Measurements from ENCODE around the gene AMPD1. TPM values are rescaled to one million over a fixed set of nuclear protein-coding genes. Genes with fewer than 3 reads are reported as not detected.

AMPD1 gene
- total RNA-seq, 1 donor from 2014 or later, result 40.7 TPM

GRCh38 chr1:114723457-114723856 lies 28.1 kb upstream of the AMPD1 start:
- Histone ChIP-seq H3K4me3 (ENCODE audit: low read length in 3 of 3) (no peak overlapping the region), H3K9me3 (ENCODE audit: control insufficient read depth in 3 of 3, low read length in 3 of 3) (no peaks in the 10 kb centered on the region), H3K27ac (ENCODE audit: low read depth, low read length) (peak overlapping the region; percentile 12), H3K9ac (ENCODE audit: low read depth in 1 of 3, low read length in 3 of 3) (peak overlapping the region in 1 of 3 donors; percentile 5), H3K27me3 (ENCODE audit: control insufficient read depth in 3 of 3, insufficient read depth in 3 of 3, low read length in 3 of 3) (no peaks in the 10 kb centered on the region), H3K36me3 (ENCODE audit: control insufficient read depth in 3 of 3, insufficient read depth in 3 of 3, low read length in 3 of 3) (peaks cover 44 to 90% (median 85%) of the 10 kb centered on the region in 3 donors), H3K4me1 (ENCODE audit: control insufficient read depth in 3 of 3, insufficient read depth in 3 of 3, low read length in 3 of 3) (peaks cover 17 to 29% (median 27%) of the 10 kb centered on the region in 3 donors)

- H3K4me1 ChIP-seq (ENCODE audit: control insufficient read depth in 3 of 3, insufficient read depth in 3 of 3, low read length in 3 of 3), result peaks cover 26 to 46% (median 44%) of the 10 kb centered on the region in 3 donors
- H3K9ac ChIP-seq (ENCODE audit: low read depth in 1 of 3, low read length in 3 of 3), result no peak overlapping the region
- peak overlapping the region; percentile 39 for H3K27ac ChIP-seq (ENCODE audit: low read depth, low read length)
- H3K9me3 ChIP-seq (ENCODE audit: control insufficient read depth in 3 of 3, low read length in 3 of 3), result no peaks in the 10 kb centered on the region
- H3K4me3 ChIP-seq (ENCODE audit: low read length in 3 of 3), result no peak overlapping the region
- no peaks in the 10 kb centered on the region for H3K27me3 ChIP-seq (ENCODE audit: control insufficient read depth in 3 of 3, insufficient read depth in 3 of 3, low read length in 3 of 3)
- peaks cover 39 to 75% (median 73%) of the 10 kb centered on the region in 3 donors for H3K36me3 ChIP-seq (ENCODE audit: control insufficient read depth in 3 of 3, insufficient read depth in 3 of 3, low read length in 3 of 3)
These were observed 25.1 kb upstream of the AMPD1 start for GRCh38 chr1:114720492-114720891.

DNA sequence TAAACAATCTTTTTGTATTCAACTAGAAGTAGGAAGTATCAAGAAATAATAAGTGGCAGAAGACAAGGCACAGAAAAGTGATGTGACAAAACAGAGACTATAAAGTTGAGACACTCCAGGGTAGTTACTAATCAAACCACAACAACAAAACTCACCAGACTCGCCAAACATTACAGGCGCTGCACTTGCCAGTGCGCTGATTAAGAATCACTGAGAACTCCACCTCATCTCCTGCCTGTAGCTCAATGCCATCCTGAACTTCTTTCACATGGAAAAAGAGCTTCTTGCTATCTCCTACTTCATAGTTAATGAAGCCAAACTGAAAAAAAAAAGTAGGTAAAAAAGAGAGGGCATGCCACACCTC lies 24.1 kb upstream of the AMPD1 start:
- Histone ChIP-seq H3K27me3 (ENCODE audit: control insufficient read depth in 3 of 3, insufficient read depth in 3 of 3, low read length in 3 of 3) (no peaks in the 10 kb centered on the region), H3K9me3 (ENCODE audit: control insufficient read depth in 3 of 3, low read length in 3 of 3) (no peaks in the 10 kb centered on the region), H3K36me3 (ENCODE audit: control insufficient read depth in 3 of 3, insufficient read depth in 3 of 3, low read length in 3 of 3) (peaks cover 33 to 64% (median 62%) of the 10 kb centered on the region in 3 donors), H3K9ac (ENCODE audit: low read depth in 1 of 3, low read length in 3 of 3) (no peak overlapping the region), H3K27ac (ENCODE audit: low read depth, low read length) (no peak overlapping the region), H3K4me3 (ENCODE audit: low read length in 3 of 3) (no peak overlapping the region), H3K4me1 (ENCODE audit: control insufficient read depth in 3 of 3, insufficient read depth in 3 of 3, low read length in 3 of 3) (peaks cover 28 to 46% (median 45%) of the 10 kb centered on the region in 3 donors)

DNA sequence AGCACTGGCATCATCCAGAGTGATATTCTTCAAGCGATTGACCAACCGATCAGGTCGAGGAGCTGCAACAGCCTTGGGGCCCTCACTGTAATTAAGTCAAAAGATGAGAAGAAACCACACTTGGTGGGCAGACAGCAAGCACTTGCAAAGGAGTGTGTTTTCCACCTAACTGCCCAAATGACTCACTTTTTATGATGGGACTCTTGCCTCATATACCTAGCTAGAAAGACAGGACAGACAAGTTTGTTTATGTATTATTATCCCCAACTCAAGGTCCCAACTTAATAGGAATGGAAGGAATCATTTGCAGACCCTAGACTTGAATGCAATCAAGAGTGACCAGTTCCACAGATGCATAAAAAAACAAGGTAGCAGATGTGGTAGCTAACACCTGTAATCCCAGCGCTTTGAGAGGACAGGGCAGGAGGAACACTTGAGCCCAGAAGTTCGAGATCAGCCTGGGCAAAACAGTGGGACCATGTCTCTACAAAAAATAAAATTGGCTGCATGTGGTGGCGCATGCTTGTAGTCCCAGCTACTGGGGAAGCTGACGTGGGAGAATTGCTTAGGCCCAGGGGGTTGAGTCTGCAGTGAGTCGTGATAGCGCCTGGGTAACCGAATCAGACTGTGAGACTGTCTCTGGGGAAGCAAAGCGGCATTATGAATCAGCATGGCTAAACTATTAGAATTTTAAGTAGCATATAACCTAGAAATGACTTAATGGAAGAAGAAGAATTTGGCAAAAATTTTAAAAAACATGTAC lies 23.5 kb upstream of the AMPD1 start:
- Histone ChIP-seq H3K27me3 (ENCODE audit: control insufficient read depth in 3 of 3, insufficient read depth in 3 of 3, low read length in 3 of 3) (no peaks in the 10 kb centered on the region), H3K9me3 (ENCODE audit: control insufficient read depth in 3 of 3, low read length in 3 of 3) (no peaks in the 10 kb centered on the region), H3K4me1 (ENCODE audit: control insufficient read depth in 3 of 3, insufficient read depth in 3 of 3, low read length in 3 of 3) (peaks cover 27 to 45% (median 41%) of the 10 kb centered on the region in 3 donors), H3K36me3 (ENCODE audit: control insufficient read depth in 3 of 3, insufficient read depth in 3 of 3, low read length in 3 of 3) (peaks cover 33 to 61% (median 58%) of the 10 kb centered on the region in 3 donors), H3K4me3 (ENCODE audit: low read length in 3 of 3) (no peak overlapping the region), H3K27ac (ENCODE audit: low read depth, low read length) (no peak overlapping the region), H3K9ac (ENCODE audit: low read depth in 1 of 3, low read length in 3 of 3) (no peak overlapping the region)

GRCh38 chr1:114716304-114717170 lies 21.2 kb upstream of the AMPD1 start, which contains the start of gene NRAS:
NRAS (minus strand) TSS chr1:114716771; CDS start chr1:114716160, 611 bp downstream.
- H3K27ac ChIP-seq (ENCODE audit: low read depth, low read length), result peak within 1 kb of the TSS; percentile 93
- H3K9me3 ChIP-seq (ENCODE audit: control insufficient read depth in 3 of 3, low read length in 3 of 3), result no peaks in the 10 kb centered on the region
- H3K36me3 ChIP-seq (ENCODE audit: control insufficient read depth in 3 of 3, insufficient read depth in 3 of 3, low read length in 3 of 3), result peaks cover 26 to 61% (median 51%) of the 10 kb centered on the region in 3 donors
- peaks cover 19 to 32% (median 28%) of the 10 kb centered on the region in 3 donors for H3K4me1 ChIP-seq (ENCODE audit: control insufficient read depth in 3 of 3, insufficient read depth in 3 of 3, low read length in 3 of 3)
- peak within 1 kb of the TSS; percentile 88 to 98 (median 89) for H3K4me3 ChIP-seq (ENCODE audit: low read length in 3 of 3)
- no peaks in the 10 kb centered on the region for H3K27me3 ChIP-seq (ENCODE audit: control insufficient read depth in 3 of 3, insufficient read depth in 3 of 3, low read length in 3 of 3)
- H3K9ac ChIP-seq (ENCODE audit: low read depth in 1 of 3, low read length in 3 of 3), result peak within 1 kb of the TSS; percentile 89 to 97 (median 95)

- H3K27ac ChIP-seq (ENCODE audit: low read depth, low read length), result peak overlapping the region; percentile 93
- no peaks in the 10 kb centered on the region for H3K27me3 ChIP-seq (ENCODE audit: control insufficient read depth in 3 of 3, insufficient read depth in 3 of 3, low read length in 3 of 3)
- peak overlapping the region; percentile 89 to 97 (median 95) for H3K9ac ChIP-seq (ENCODE audit: low read depth in 1 of 3, low read length in 3 of 3)
- H3K9me3 ChIP-seq (ENCODE audit: control insufficient read depth in 3 of 3, low read length in 3 of 3), result no peaks in the 10 kb centered on the region
- H3K4me1 ChIP-seq (ENCODE audit: control insufficient read depth in 3 of 3, insufficient read depth in 3 of 3, low read length in 3 of 3), result peaks cover 13 to 27% (median 22%) of the 10 kb centered on the region in 3 donors
- H3K36me3 ChIP-seq (ENCODE audit: control insufficient read depth in 3 of 3, insufficient read depth in 3 of 3, low read length in 3 of 3), result peaks cover 24 to 58% (median 47%) of the 10 kb centered on the region in 3 donors
- peak overlapping the region; percentile 88 to 98 (median 89) for H3K4me3 ChIP-seq (ENCODE audit: low read length in 3 of 3)
These were observed 20.6 kb upstream of the AMPD1 start for GRCh38 chr1:114715952-114716303.

DNA sequence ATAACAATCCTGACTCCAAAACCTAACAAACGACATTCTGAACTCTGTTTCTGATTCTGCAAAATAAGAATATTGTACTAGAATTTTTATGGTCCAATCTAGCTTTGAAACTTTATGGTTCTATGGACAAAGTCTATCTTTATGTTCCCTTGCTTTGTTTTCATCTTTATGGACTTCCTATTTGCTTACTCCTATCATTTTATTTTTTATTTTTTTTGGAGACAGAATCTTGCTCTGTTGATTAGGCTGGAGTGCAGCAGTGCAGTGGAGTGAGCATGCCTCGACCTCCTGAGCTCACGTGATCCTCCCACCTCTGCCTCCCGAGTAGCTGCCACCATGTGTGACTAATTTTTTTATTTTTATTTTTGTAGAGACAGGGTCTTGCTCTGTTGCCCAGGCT lies 17.6 kb upstream of the AMPD1 start:
- H3K9me3 ChIP-seq (ENCODE audit: control insufficient read depth in 3 of 3, low read length in 3 of 3), result no peaks in the 10 kb centered on the region
- no peak overlapping the region for H3K4me3 ChIP-seq (ENCODE audit: low read length in 3 of 3)
- no peak overlapping the region for H3K27ac ChIP-seq (ENCODE audit: low read depth, low read length)
- no peaks in the 10 kb centered on the region for H3K27me3 ChIP-seq (ENCODE audit: control insufficient read depth in 3 of 3, insufficient read depth in 3 of 3, low read length in 3 of 3)
- no peak overlapping the region for H3K9ac ChIP-seq (ENCODE audit: low read depth in 1 of 3, low read length in 3 of 3)
- peaks cover 13 to 40% (median 35%) of the 10 kb centered on the region in 3 donors for H3K36me3 ChIP-seq (ENCODE audit: control insufficient read depth in 3 of 3, insufficient read depth in 3 of 3, low read length in 3 of 3)
- H3K4me1 ChIP-seq (ENCODE audit: control insufficient read depth in 3 of 3, insufficient read depth in 3 of 3, low read length in 3 of 3), result peaks cover 11 to 22% (median 17%) of the 10 kb centered on the region in 3 donors

GRCh38 chr1:114710360-114710759 lies 15.0 kb upstream of the AMPD1 start:
- Histone ChIP-seq H3K27ac (ENCODE audit: low read depth, low read length) (no peak overlapping the region), H3K4me1 (ENCODE audit: control insufficient read depth in 3 of 3, insufficient read depth in 3 of 3, low read length in 3 of 3) (peaks cover 0 to 3% (median under 1%) of the 10 kb centered on the region in 3 donors), H3K9ac (ENCODE audit: low read depth in 1 of 3, low read length in 3 of 3) (no peak overlapping the region), H3K36me3 (ENCODE audit: control insufficient read depth in 3 of 3, insufficient read depth in 3 of 3, low read length in 3 of 3) (peaks cover 25 to 48% (median 41%) of the 10 kb centered on the region in 3 donors), H3K4me3 (ENCODE audit: low read length in 3 of 3) (no peak overlapping the region), H3K9me3 (ENCODE audit: control insufficient read depth in 3 of 3, low read length in 3 of 3) (no peaks in the 10 kb centered on the region), H3K27me3 (ENCODE audit: control insufficient read depth in 3 of 3, insufficient read depth in 3 of 3, low read length in 3 of 3) (no peaks in the 10 kb centered on the region)

- no peak overlapping the region for H3K27ac ChIP-seq (ENCODE audit: low read depth, low read length)
- H3K4me1 ChIP-seq (ENCODE audit: control insufficient read depth in 3 of 3, insufficient read depth in 3 of 3, low read length in 3 of 3), result peaks cover 0 to 9% (median 4%) of the 10 kb centered on the region in 3 donors
- no peak overlapping the region for H3K4me3 ChIP-seq (ENCODE audit: low read length in 3 of 3)
- H3K36me3 ChIP-seq (ENCODE audit: control insufficient read depth in 3 of 3, insufficient read depth in 3 of 3, low read length in 3 of 3), result peaks cover 25 to 36% (median 29%) of the 10 kb centered on the region in 3 donors
- H3K9ac ChIP-seq (ENCODE audit: low read depth in 1 of 3, low read length in 3 of 3), result no peak overlapping the region
- no peaks in the 10 kb centered on the region for H3K27me3 ChIP-seq (ENCODE audit: control insufficient read depth in 3 of 3, insufficient read depth in 3 of 3, low read length in 3 of 3)
- no peaks in the 10 kb centered on the region for H3K9me3 ChIP-seq (ENCODE audit: control insufficient read depth in 3 of 3, low read length in 3 of 3)
These were observed 12.3 kb upstream of the AMPD1 start for GRCh38 chr1:114707604-114708003.
